Lung (tissue), 12 donors: ENCODE measurements around the gene WSCD1. TPM values are rescaled to one million over a fixed set of nuclear protein-coding genes. Genes with fewer than 3 reads are reported as not detected.

Source experiments
- ATAC-seq: fragments of 200-7000 bp; cut with Tn5 transposase; one replicate; pipeline ENCODE4 v1.9.1; 2020; ENCODE audit warnings: moderate number of reproducible peaks; ENCODE audit not compliant: insufficient read depth, low FRiP score
- DNase-seq, 3 donors: peaks; one replicate each; pipeline ENCODE4 v3.0.0-alpha.2; 2013 to 2017
- H3K27ac ChIP-seq, 2 donors: one replicate each; pipeline ENCODE4 v1.5.1; 2013; ENCODE audit warnings: mild to moderate bottlenecking in 2 of 2, moderate library complexity in 2 of 2, control low read depth in 1 of 2, inconsistent platforms in 1 of 2, low read depth in 1 of 2, low read length in 1 of 2
- H3K27me3 ChIP-seq, 3 donors: one replicate each; pipeline ENCODE4 v1.5.1; 2013; ENCODE audit warnings: low read length in 2 of 3; ENCODE audit not compliant: control insufficient read depth in 3 of 3, insufficient read depth in 3 of 3
- H3K36me3 ChIP-seq, 4 donors: one replicate each; pipeline ENCODE4 v1.5.1; 2013; ENCODE audit warnings: low read length in 4 of 4, mild to moderate bottlenecking in 1 of 4, moderate library complexity in 1 of 4; ENCODE audit not compliant: control insufficient read depth in 4 of 4, insufficient read depth in 4 of 4
- H3K4me1 ChIP-seq, 5 donors: one replicate each; pipeline ENCODE4 v1.5.1; 2013; ENCODE audit warnings: low read length in 5 of 5, mild to moderate bottlenecking in 2 of 5, moderate library complexity in 1 of 5; ENCODE audit not compliant: control insufficient read depth in 5 of 5, insufficient read depth in 5 of 5
- H3K4me3 ChIP-seq: one replicate; pipeline ENCODE4 v1.5.1; 2013; ENCODE audit warnings: mild to moderate bottlenecking, control low read depth, moderate library complexity
- H3K9ac ChIP-seq, 2 donors: one replicate each; pipeline ENCODE4 v1.5.1; 2013; ENCODE audit warnings: low read length in 2 of 2, control low read depth in 1 of 2; ENCODE audit not compliant: insufficient read depth in 1 of 2
- H3K9me3 ChIP-seq, 4 donors: one replicate each; pipeline ENCODE4 v1.5.1; 2013; ENCODE audit warnings: low read length in 3 of 4, mild to moderate bottlenecking in 1 of 4, moderate library complexity in 1 of 4; ENCODE audit not compliant: control insufficient read depth in 4 of 4, insufficient read depth in 3 of 4
- CTCF ChIP-seq: IDR thresholded peaks from 2 replicates; pipeline ENCODE4 v1.5.1; 2012; ENCODE audit warnings: mild to moderate bottlenecking; ENCODE audit errors: control extremely low read depth, extremely low read depth
- WGBS, 2 donors: extraction: QIAGEN DNeasy Blood & Tissue Kit; methylation state at CpG; one replicate each; pipeline ENCODE4 v1.1.7; 2013; 5-methylcytosine and 5-hydroxymethylcytosine counted together
- polyA plus RNA-seq, 2 donors: library from polyadenylated mRNA; stranded (reverse); fragments of 200-250 nt; gene quantifications; one replicate each; pipeline ENCODE4 v1.2.1, GENCODE V29; 2013
- total RNA-seq, 2 donors: library from RNA; depleted of rRNA in 1 of 2; stranded (reverse); fragments of >200 nt in 1 of 2; gene quantifications; one replicate each; pipeline ENCODE4 v1.2.1, GENCODE V29; 2014 to 2021
- donor health status: control.
- donor health status: control.
- donor health status: Bipolar disorder and iron deficiency.
- donor health status: healthy.
- donor health status: DM: yes; HTN: yes; CAD: no.

WSCD1 gene
- total and polyA plus RNA-seq, 4 donors, result 1.5 to 13.4 (median 3.8) TPM

DNA sequence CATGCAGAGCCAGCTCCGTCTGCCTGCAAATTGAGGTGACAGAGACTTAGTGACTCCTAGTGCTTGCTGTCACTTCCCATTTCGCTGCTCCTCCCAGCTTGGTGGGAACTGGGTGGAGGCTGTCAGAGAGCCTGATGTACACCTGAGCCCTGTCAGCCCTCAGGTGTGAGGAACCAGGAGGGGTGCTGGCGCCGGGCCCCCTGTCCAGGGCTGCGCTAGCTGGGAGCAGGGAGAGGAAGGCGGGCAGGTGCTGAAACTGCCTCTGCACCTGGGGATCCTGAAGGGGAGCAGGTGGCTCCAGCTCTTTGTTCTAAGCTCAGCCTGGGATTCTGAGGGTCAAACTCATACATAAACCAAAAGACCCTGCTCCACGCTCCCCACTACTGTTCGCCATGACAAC lies 10.8 kb upstream of the WSCD1 start:
- Histone ChIP-seq H3K9me3 (no peaks in the 10 kb centered on the region), H3K9ac (no peak overlapping the region), H3K4me1 (no peaks in the 10 kb centered on the region), H3K4me3 (no peak overlapping the region), H3K27me3 (peaks cover 0 to 5% (median 2%) of the 10 kb centered on the region in 3 donors), H3K27ac (no peak overlapping the region), H3K36me3 (no peaks in the 10 kb centered on the region)
- DNase-seq (no peak), ATAC-seq (no peak)
- WGBS, 2 donors, result 77 to 81% methylated on average over 8 of the region's 8 CpGs
- TF ChIP-seq CTCF, result no peak

GRCh38 chr17:6061290-6061689 lies 8.9 kb upstream of the WSCD1 start:
- ATAC-seq (no peak), DNase-seq (no peak)
- Histone ChIP-seq H3K9me3 (peaks cover 0 to under 1% (median 0%) of the 10 kb centered on the region in 4 donors), H3K36me3 (no peaks in the 10 kb centered on the region), H3K4me1 (no peaks in the 10 kb centered on the region), H3K27me3 (peaks cover 0 to 14% (median 0%) of the 10 kb centered on the region in 3 donors), H3K4me3 (no peak overlapping the region), H3K9ac (no peak overlapping the region), H3K27ac (no peak overlapping the region)
- WGBS, 2 donors, result 74 to 77% methylated on average over 5 of the region's 5 CpGs
- TF ChIP-seq CTCF, result no peak

- Histone ChIP-seq H3K27ac (no peak overlapping the region), H3K4me1 (peaks cover 0 to 3% (median 0%) of the 10 kb centered on the region in 5 donors), H3K9me3 (peaks cover 0 to 2% (median 0%) of the 10 kb centered on the region in 4 donors), H3K27me3 (peaks cover 0 to 37% (median 25%) of the 10 kb centered on the region in 3 donors), H3K9ac (no peak overlapping the region), H3K36me3 (no peaks in the 10 kb centered on the region), H3K4me3 (no peak overlapping the region)
- ATAC-seq (no peak), DNase-seq (no peak)
- whole genome bisulfite sequencing, 2 donors, result 54 to 64% methylated on average over 6 of the region's 6 CpGs
- no peak for TF ChIP-seq CTCF
Observed at GRCh38 chr17:6064868-6065267, 5.3 kb upstream of the WSCD1 start.

- ATAC-seq, result no peak
- H3K27me3 ChIP-seq, result peaks cover 0 to 39% (median 26%) of the 10 kb centered on the region in 3 donors
Observed at GRCh38 chr17:6065351-6065750, 4.8 kb upstream of the WSCD1 start.

More at GRCh38 chr17:6065351-6065750, 4.8 kb upstream of the WSCD1 start:
- H3K36me3 ChIP-seq, result no peaks in the 10 kb centered on the region
- no peak overlapping the region for H3K27ac ChIP-seq
- H3K4me3 ChIP-seq, result no peak overlapping the region
- no peak for TF ChIP-seq CTCF
- DNase-seq, result no peak
- 76 to 82% methylated on average over 7 of the region's 7 CpGs for WGBS, 2 donors
- H3K4me1 ChIP-seq, result peaks cover 0 to 3% (median 0%) of the 10 kb centered on the region in 5 donors
- no peak overlapping the region for H3K9ac ChIP-seq
- H3K9me3 ChIP-seq, result peaks cover 0 to 2% (median 0%) of the 10 kb centered on the region in 4 donors
